OCI-LY3 (cell line): ENCODE results near the gene SORBS1.

Experiments used
- CTCF ChIP-seq: fragments of 200-600, 300-600 bp; sonication (generic); IDR thresholded peaks from 2 replicates; pipeline ENCODE4 v1.5.1; 2014; ENCODE audit warnings: antibody characterized with exemption, low read length, low read depth
- EZH2phosphoT487 ChIP-seq: fragments of 200-600 bp; shearing (Covaris generic); IDR thresholded peaks from 2 replicates; pipeline ENCODE4 v1.6.1; 2018; ENCODE audit warnings: antibody characterized with exemption, mixed run types, low read depth

- TF ChIP-seq CTCF (no peak), EZH2phosphoT487 (no peak)
Measured at GRCh38 chr10:95419399-95419798, 141.8 kb downstream of the SORBS1 start.
